G401 (cell line): Measurements from ENCODE around the gene MAPKAP1. TPM values are rescaled to one million over a fixed set of nuclear protein-coding genes. Genes with fewer than 3 reads are reported as not detected.
"Not testable (repeated sequence)": the region's sequence is repeated elsewhere in the genome, so short reads cannot be mapped to it uniquely, and the experiment has no call there.

Source experiments
- DNase-seq: peaks from one replicate; pipeline ENCODE4 v3.0.0-alpha.2; 2015; ENCODE audit warnings: low spot score
- in situ Hi-C: cut with HindIII; loops from 2 replicates; pipeline ENCODE4 v1.10.0; 2016; ENCODE audit warnings: low sequenced_read_pairs, mixed read lengths
- total RNA-seq: library from RNA; depleted of rRNA; stranded (reverse); fragments of >200 nt; shearing (Covaris generic); gene quantifications from 2 replicates; pipeline ENCODE4 v1.2.3, GENCODE V29; 2014

Gene MAPKAP1
- total RNA-seq, 1 experiment from 2014 or later, result 113 TPM

GRCh38 chr9:125742657-125743056 is 35.6 kb upstream of the MAPKAP1 start:
- in situ Hi-C loops, result no loop called here
- no peak for DNase-seq

- in situ Hi-C loops, result no loop called here
- DNase-seq, result no peak
Measured at GRCh38 chr9:125739436-125739835, 32.4 kb upstream of the MAPKAP1 start.

DNA sequence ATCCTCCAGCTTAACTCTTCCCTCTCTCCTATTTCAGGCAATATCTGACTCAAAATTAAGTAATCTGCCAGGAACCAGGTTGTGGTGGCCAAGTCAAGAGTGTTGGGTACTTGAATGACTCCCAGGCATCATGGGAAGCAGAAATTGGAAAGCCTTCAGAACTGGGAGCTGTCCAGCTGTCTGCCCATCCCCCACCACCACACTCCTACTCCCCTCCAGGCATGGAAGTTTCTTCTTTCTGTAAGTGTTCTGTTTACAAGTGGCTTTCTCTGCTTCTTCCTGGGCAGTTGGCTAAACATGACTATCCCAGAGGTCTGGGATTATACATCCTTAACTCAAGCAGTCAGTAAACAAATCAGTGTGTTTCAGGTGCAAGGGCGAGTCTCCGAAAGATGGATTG is 25.6 kb upstream of the MAPKAP1 start:
- in situ Hi-C loops, result no loop called here
- no peak for DNase-seq

- no peak for DNase-seq
- in situ Hi-C loops, result no loop called here
Measured at GRCh38 chr9:125730168-125730567, 23.2 kb upstream of the MAPKAP1 start.

DNA sequence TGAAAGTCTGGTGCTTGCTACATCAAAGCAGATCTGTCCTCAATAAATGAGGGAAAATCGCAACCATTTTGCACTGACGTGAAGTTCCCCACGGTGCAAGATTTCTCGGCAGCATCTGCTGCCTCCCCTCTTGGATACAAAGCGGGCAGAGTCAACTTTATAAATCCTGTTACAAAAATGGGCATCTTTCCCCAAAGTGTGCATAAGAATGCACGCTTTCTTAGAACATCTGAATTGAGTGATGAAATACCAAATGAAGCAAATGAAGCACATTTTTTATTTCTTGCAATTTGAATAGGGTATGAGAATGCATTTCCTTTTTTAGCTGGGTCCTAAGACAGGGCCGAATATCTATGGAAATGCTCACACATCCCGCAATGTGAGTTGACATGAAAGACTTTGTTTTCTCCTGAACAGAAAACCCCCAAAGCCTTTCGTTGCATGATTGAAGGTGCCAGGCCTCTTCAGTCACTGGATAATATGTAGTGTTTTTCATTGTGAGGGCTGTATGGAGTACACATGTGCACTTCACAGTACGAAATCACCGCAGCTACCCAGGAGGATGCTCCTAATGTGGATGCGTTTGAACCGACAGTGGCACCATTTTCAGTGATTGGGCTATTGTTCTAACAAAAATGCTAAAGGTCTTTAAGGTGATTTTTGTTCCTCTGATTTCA is 19.6 kb upstream of the MAPKAP1 start:
- no peak for DNase-seq
- in situ Hi-C loops, result no loop called here

GRCh38 chr9:125707472-125707804 is 430 bp upstream of the MAPKAP1 start:
- in situ Hi-C loops, result no loop called here
- DNase-seq, result no peak

GRCh38 chr9:125705893-125706292 is 1.1 kb downstream of the MAPKAP1 start:
- DNase-seq, result no peak
- in situ Hi-C loops, result no loop called here

GRCh38 chr9:125703662-125704061 is 3.3 kb downstream of the MAPKAP1 start:
- no peak for DNase-seq
- in situ Hi-C loops, result no loop called here

DNA sequence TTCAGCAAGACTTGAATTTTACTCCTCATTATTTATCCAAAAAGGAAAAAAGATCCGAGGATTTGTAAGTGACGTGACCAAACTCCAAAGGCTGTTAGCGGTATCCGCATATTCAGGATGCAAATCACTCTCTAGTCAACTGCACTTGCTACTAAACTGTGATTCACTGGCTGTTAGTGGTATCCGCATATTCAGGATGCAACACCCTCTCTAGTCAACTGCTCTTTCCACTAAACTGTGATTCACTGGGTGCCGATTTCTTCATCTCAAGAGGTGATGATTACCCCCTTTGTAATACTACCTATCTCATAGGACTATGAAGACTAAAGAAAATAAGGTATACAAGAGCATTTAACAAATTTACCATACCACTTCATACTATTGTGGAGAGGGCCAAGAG is 5.7 kb downstream of the MAPKAP1 start:
- in situ Hi-C loops, result no loop called here
- no peak for DNase-seq

DNA sequence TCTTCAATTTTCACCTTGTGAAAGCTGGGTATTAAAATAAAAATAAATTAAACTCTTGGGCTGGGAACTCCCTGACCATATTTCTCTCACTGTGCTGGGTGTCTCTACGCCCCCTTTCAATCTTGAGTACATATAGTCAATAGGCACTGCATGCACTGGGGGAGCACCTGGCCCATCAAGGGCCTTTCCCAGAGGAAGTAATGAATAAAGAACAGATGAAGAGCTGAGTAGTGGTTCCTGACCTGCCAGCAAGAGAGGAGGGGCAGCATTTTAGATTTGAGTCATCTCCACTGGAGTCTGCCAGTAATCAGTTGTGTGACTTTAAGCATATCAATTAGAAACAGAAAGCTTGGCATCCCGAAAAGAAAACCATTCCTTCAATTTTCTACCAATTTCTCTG is 6.2 kb downstream of the MAPKAP1 start:
- in situ Hi-C loops, result no loop called here
- DNase-seq, result no peak

DNA sequence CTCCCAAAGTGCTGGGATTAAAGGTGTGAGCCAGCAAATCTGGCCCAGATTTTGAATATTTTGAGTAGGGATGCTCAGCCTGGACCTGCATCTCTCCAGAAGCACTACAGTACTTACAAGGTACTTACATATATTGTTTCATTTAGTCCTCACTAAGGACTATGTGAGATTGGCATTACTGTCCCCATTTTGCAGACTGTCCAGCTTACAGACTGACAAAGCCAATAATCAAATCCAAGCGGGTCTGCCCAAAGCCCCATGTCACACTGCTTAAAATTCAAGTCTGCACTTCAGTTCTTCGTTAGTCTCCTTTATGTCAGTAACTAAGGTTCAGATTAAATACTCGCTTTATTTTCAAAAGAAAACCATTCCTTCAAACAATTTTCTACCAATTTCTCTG is 7.1 kb downstream of the MAPKAP1 start:
- in situ Hi-C loops, result no loop called here
- DNase-seq, result no peak

- DNase-seq, result no peak
- in situ Hi-C loops, result no loop called here
Measured at GRCh38 chr9:125696106-125696647, 10.8 kb downstream of the MAPKAP1 start.

- in situ Hi-C loops, DNase-seq: not testable (repeated sequence)
Measured at GRCh38 chr9:125695548-125695947, 11.5 kb downstream of the MAPKAP1 start.

- no peak for DNase-seq
- in situ Hi-C loops, result no loop called here
Measured at GRCh38 chr9:125694478-125694877, 12.5 kb downstream of the MAPKAP1 start.

DNA sequence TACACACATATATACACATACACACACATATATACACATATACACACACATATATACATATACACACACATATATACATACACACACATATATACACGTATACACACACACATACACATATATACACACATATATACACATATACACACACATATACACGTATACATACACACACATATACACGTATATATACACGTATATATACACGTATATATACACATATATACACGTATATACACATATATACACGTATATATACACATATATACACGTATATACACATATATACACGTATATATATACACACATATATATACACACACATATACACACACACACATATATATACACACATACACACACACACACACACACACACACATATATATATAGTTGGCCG is 13.5 kb downstream of the MAPKAP1 start:
- in situ Hi-C loops, DNase-seq: not testable (repeated sequence)

- no peak for DNase-seq
- in situ Hi-C loops, result no loop called here
Measured at GRCh38 chr9:125691869-125692268, 15.1 kb downstream of the MAPKAP1 start.

- DNase-seq, result no peak
- in situ Hi-C loops, result no loop called here
Measured at GRCh38 chr9:125690679-125691078, 16.3 kb downstream of the MAPKAP1 start.

DNA sequence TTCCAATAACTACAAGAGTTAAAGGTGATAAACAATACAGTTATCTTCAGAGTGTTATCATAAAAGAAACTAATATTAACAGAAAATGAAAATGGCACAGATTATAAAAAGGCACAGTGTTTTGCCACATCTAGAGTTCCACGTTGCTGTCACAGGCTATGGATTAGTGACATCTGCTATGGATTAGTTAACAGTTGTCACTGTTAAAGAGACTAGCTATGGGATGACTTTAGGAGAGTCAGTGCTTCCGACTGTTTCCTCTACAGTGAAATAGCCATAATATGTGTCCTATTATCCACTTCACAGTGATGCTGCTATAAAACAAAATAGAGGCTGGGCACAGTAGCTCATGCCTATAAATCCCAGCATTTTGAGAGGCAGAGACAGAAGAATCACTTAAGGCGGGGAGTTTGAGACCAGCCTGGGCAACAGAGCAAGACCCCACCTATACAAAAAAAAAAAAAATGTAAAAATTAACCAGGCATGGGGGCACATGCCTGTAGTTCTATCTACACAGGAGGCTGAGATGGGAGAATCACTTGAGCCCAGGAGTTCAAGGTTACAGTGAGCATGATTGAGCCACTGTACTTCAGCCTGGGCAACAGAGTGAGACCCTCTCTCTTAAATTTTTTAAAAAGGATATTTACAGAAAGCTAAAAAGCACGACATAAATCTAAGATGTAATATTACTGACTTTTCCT is 19.7 kb downstream of the MAPKAP1 start:
- no peak for DNase-seq
- in situ Hi-C loops, result no loop called here

GRCh38 chr9:125685167-125685566 is 21.8 kb downstream of the MAPKAP1 start:
- no peak for DNase-seq
- in situ Hi-C loops, result no loop called here

DNA sequence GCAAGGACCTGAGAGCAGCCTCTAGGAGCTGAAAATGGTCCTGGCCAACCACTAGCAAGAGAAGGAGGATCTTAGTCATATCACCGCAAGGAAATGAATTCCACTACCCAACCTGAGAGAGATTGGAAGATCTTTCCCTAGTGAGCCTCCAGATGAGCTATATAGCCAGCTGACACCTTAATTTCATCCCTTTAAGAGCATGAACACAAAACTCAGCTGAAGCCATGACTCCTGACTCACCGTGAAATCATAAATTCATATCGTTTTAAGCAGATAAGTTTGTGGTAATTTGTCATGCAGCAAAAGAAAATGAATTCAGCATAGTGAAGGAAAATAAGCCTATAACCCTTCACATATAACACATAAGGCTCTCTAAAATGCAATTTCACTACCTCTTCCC is 23.5 kb downstream of the MAPKAP1 start:
- in situ Hi-C loops, result no loop called here
- no peak for DNase-seq

- no peak for DNase-seq
- in situ Hi-C loops, result no loop called here
Measured at GRCh38 chr9:125682340-125682739, 24.7 kb downstream of the MAPKAP1 start.
